Stimulated activated CD8-positive, alpha-beta memory T cell treated with anti-CD3 and anti-CD28 coated beads, Interleukin-4, amount 100 ng/mL, for 1 hour (primary cell): ENCODE results near the gene POLD2.

ENCODE experiments used
- DNase-seq, 2 donors: peaks; one replicate each; pipeline ENCODE4 v3.0.0-alpha.2; 2020; ENCODE audit warnings: low read depth in 2 of 2, low spot score in 1 of 2

The POLD2 gene

GRCh38 chr7:44102846-44103565, 20.3 kb downstream of the POLD2 start:
- no peak for DNase-seq

DNA sequence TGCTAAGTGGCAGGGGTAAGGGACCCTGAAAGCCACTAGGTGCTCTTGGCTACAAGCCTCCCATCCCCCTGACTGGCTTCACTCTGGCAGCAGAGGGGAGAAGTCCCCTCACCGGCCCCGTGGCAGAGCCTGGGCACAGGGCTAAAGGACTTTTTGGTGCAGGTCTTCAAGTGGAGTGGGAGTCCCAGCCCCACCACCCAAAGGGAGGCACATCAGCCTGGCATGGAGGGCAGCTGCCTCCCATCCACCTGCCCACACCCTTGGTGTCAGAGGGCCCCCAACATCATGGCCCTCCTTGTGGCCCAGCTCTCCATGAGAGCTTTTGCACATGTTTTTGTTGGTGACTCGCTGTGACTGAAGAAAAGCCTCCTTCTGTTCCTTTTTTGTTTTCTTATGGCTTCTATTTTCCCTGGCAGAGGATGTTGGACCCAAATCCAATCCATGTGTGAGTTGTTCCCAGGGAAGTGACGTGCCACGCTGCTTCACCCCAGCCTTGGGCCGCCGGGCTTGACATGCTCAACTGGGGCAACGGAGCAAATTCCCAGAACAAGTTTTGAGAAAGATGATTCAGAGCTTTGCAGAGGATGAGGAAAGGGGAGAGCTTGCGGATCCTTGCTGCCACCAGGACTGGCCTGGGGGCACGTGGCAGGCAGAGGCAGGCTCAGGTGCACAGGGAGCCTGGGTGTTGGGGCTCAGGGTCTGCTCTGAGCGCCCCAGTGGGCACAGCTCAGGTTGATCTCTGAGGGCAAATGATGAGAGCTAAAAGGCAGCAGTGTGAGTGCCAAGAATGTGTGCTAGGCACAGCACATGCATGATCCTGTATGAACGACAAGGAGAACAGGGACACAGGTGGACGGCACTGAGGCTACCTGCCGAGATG, 21.1 kb downstream of the POLD2 start:
- DNase-seq: no peak

GRCh38 chr7:44101303-44101965, 21.9 kb downstream of the POLD2 start:
- no peak for DNase-seq

DNA sequence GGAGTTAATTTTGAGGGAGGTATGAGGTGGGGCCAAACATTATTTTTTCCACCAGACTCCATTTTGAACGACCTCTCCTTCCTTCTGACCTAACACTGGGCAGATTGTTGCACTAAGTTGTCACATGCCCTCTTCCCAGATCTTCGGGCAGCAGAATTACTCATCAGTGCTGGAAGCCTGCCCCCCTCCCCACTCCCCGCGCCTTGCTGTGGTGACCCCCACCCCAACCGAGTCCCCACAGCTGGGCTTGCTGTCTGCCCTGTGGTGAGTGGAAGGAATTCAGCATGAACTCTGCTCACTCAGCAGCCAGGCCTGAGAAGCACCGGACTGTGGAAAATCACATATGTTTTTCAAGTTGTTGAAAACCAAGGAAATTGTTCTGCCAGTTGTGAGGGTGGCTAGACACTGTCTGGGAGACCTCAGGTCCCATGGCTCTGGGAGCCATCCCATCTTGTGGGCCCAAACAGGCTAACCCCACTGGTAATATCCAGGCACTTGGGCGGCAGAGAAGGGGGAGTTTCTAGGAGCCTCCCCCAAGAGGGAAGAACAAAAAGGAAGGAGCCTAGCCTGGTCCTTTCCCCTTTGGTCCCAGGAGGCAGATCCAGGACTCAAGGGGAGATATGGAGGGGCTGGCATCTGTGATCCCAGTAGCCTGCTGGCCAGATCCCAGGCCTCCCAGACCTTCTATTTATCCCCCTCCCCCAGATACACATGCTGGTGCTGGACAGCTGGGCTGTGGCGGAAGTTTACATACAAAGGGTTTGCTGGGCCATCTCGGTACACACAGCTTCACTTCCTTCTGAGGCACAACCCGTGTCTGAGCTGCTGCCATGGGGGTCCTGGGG, 22.7 kb downstream of the POLD2 start:
- no peak for DNase-seq

- no peak for DNase-seq
These were observed 23.7 kb downstream of the POLD2 start for GRCh38 chr7:44099669-44100068.

- no peak for DNase-seq
These were observed 25.0 kb downstream of the POLD2 start for GRCh38 chr7:44098092-44099068.

DNA sequence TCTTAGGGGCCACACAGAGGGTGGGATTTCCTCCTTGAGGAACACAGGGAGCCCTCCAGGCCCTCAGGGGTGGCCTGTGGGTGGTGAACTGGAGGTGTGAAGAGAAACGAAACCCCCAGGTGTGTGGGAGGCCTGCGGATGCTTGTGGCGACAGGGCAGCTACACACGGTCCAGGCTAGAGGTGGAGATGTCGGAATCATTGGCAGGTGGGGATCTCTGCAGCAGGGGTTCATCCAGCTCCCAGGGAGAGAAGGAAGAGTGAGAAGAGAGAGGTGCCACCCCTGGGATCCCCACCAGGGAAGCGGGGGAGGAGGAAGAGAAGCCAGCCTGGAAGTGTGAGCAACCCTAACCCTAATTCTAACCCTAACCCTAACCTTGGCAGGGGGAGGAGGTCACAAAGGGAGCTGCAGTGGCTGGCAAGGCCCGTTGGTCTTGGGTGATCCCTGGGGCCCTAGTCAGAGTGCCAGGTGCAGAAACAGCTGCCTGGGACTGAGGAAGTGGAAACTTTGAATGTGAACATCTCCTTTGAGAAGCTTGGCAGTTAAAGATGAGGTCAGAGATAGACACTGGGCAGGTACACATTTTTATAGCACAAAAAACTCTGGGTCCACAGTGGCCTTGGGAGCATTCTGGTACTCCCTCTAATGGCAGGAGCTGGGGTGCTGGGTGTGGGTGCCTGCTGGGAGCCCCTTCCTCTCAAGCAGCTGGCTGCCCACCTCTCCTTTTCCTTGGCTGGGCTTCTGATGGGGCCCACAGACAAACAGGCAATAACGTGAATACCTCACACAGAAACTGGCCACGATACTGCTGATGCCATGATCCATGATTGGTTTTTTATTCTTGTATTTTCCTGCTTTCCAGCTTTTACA, 26.1 kb downstream of the POLD2 start:
- no peak for DNase-seq

DNA sequence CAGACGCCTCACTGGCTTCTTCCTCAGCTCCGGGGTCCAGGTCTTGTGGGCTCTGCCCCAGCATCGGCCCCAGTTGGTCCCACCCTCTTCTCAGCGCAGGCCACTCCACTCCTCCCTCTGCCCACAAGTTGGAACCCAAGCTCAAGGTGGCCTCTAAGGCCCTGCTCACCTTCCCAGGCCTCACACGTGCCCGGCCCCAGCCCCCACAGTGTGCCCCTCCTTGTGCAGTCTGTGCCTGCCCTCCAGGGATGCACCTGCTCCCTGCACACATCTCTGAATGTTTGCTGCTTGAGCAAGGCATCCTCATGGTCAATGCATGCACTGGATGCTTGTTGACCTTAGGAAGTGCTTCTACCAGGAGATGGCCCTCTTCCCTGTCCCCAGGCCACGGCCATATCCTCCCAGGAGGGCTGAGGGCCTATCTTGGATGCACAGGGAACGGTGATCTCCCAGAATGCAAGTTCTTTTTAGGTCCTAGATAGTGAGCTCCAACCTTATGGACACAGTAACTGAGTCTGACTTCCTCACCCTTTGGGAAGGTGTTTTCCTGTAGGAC, 26.9 kb downstream of the POLD2 start:
- no peak for DNase-seq

DNA sequence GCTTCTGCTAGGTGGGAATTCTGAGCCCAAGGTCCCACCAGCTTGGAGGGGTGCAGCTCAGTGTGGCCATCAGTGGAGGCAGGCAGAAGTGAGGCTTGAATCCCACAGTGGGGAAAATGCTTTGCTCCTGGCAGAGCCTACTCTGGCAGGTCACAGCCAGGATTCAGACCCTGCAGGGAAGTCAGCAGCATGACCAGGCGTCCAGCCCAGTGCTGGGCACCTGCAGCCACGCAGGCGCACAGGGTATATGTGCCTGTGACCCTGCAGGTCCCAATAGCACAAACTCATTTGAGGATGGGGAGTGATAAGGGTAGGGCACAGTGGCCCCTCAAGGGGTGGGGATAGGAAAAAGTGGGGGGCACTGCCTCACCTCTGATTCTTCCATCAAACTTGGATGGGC, 27.6 kb downstream of the POLD2 start:
- DNase-seq: no peak

GRCh38 chr7:44094883-44095592, 28.3 kb downstream of the POLD2 start:
- DNase-seq: no peak

DNA sequence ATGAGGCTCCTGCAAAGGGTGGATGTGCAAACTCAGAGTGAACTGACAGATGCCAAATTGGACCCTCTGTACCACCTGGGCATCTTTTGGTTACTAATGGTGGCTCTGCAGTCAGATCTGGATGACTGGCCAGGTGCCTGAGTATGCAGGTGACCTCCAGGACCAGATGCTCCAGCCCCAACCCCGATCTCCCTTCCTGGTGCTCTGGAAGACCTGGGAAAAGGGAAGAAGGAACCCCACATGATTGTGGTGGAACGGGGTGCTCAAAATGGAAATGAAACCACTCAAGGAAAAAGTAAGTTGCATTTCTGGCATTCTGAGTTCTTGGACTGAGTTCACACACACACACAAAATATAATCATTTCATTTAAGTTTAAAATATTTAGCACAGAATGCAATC, 29.0 kb downstream of the POLD2 start:
- DNase-seq: no peak

DNA sequence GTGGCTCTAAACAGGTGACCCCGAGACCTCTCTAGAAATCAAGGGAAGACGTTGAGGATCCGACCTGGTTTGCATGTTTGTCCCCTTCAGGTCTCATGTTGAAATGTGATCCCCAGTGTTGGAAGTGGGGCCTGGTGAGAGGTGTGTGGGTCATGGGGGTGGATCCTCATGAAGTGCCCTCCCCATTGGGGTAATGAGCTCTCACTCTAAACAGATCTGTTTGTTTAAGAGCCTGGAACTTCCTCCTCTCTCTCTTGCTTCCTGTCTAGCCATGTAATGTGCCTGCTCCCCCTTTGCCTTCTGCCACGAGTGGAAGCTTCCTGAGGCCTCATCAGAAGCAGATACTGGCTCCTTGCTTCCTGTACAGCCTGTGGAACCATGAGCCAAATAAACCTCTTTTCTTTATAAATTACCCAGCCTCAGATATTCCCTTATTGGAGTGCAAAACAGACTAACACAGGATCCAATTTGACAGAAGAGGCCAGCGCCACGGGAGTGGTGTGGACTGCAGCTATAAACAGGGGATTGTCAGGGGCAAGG, 30.2 kb downstream of the POLD2 start:
- no peak for DNase-seq

- DNase-seq: no peak
These were observed 35.2 kb downstream of the POLD2 start for GRCh38 chr7:44087911-44088838.

GRCh38 chr7:44086627-44087026, 36.7 kb downstream of the POLD2 start:
- no peak for DNase-seq

DNA sequence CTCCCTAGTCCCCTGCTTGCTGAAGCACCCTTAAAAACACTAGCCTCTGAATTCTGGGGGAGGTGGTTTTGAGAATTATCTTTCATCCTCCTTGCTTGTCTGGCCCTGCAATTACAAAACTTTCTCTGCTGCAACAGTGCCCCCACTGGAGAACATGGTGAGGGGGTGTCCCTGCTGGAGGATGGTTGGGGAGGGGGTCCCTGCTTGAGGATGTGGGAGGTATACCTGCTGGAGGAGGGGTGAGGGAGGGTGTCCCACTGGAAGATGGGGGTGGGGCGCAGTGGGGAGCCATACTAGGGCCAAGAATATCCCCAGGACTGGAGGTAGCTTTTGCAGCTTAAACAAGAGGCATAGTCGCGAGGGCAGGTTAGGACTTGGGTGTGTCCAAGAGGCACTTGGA, 37.8 kb downstream of the POLD2 start:
- DNase-seq: no peak

DNA sequence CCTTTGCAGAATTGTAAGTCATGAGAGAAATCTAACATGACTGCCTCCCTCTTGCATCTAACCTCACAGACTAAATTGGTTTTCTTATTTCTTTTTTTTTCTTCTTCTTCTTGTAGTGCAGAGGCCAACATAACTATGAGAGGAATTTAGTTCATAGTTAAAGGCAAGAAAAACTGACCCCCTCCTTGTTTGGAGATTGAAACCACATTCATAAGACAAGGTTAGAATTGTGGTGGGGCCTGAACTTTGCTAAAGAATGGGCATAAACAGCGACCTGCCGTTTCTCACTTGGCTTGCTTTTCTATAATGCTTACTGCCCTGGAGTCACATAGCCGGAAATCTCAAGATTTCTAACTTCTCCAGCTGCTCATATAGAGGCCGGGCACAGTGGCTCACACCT, 38.6 kb downstream of the POLD2 start:
- no peak for DNase-seq

- DNase-seq: no peak
These were observed 39.6 kb downstream of the POLD2 start for GRCh38 chr7:44083796-44084195.
